Cardiac fibroblast (primary cell): ENCODE data around the gene ADAMTS4.

Source experiments
- DNase-seq, 2 donors: peaks; one replicate each; pipeline versions ENCODE4 v3.0.0 to v3.0.0-alpha.2; 2010; ENCODE audit warnings: low read depth in 2 of 2
- H3K4me3 ChIP-seq, 2 donors: replicated peaks in 1 of 2; 1 replicate in 1 of 2; 2 replicates in 1 of 2; pipeline ENCODE4 v1.5.1; 2011; ENCODE audit warnings: low read depth in 2 of 2, low read length in 2 of 2, mild to moderate bottlenecking in 2 of 2, moderate library complexity in 1 of 2
- CTCF ChIP-seq: IDR thresholded peaks from one replicate; pipeline ENCODE4 v1.5.1; 2011; ENCODE audit warnings: low read depth, mild to moderate bottlenecking, low read length, inconsistent platforms

The ADAMTS4 gene

GRCh38 chr1:161200421-161200991 is 1.7 kb upstream of the ADAMTS4 start:
- DNase-seq = peak in 1 of 2 donors; percentile 61
- H3K4me3 ChIP-seq = no peak overlapping the region
- no peak for TF ChIP-seq CTCF

- TF ChIP-seq CTCF = no peak
- peak overlapping the region in 1 of 2 donors; percentile 22 for H3K4me3 ChIP-seq
- peak in 1 of 2 donors; percentile 39 for DNase-seq
These were observed 769 bp upstream of the ADAMTS4 start for GRCh38 chr1:161199506-161200139.

- no peak for TF ChIP-seq CTCF
- H3K4me3 ChIP-seq = peak overlapping the region; percentile 41 to 81
- peak; percentile 5 to 70 for DNase-seq
These were observed 509 bp downstream of the ADAMTS4 start for GRCh38 chr1:161198194-161198896.

GRCh38 chr1:161197560-161198193 is 1.2 kb downstream of the ADAMTS4 start:
- peak in 1 of 2 donors; percentile 12 for DNase-seq
- no peak for TF ChIP-seq CTCF
- H3K4me3 ChIP-seq = peak overlapping the region; percentile 41 to 81

- peak overlapping the region; percentile 41 to 81 for H3K4me3 ChIP-seq
- peak; percentile 80 to 88 for DNase-seq
- TF ChIP-seq CTCF = no peak
These were observed 2.1 kb downstream of the ADAMTS4 start for GRCh38 chr1:161196521-161197451.

GRCh38 chr1:161196111-161196510 is 2.7 kb downstream of the ADAMTS4 start:
- no peak for DNase-seq
- TF ChIP-seq CTCF = no peak
- peak overlapping the region in 1 of 2 donors; percentile 81 for H3K4me3 ChIP-seq
